Right forelimb (tissue), 1 donor: ENCODE measurements around the gene NAPSA.

Source experiments
- DNase-seq: peaks from one replicate; pipeline ENCODE4 v3.0.0-alpha.2; 2018

The NAPSA gene

GRCh38 chr19:50383852-50384684 lies 18.6 kb upstream of the NAPSA start, which contains the start of gene POLD1:
Gene POLD1 (plus strand): TSS chr19:50384347. CDS start chr19:50398852, 14,505 bp downstream.
- peak; percentile 94 for DNase-seq

GRCh38 chr19:50383001-50383851 lies 17.8 kb upstream of the NAPSA start:
- no peak for DNase-seq

- no peak for DNase-seq
Observed at GRCh38 chr19:50381881-50382729, 16.7 kb upstream of the NAPSA start.

- no peak for DNase-seq
Observed at GRCh38 chr19:50380751-50381151, 15.3 kb upstream of the NAPSA start.

- DNase-seq, result no peak
Observed at GRCh38 chr19:50380137-50380536, 14.7 kb upstream of the NAPSA start.

GRCh38 chr19:50379602-50380001 lies 14.2 kb upstream of the NAPSA start:
- DNase-seq, result no peak

- no peak for DNase-seq
Observed at GRCh38 chr19:50378863-50379236, 13.4 kb upstream of the NAPSA start.

GRCh38 chr19:50378169-50378862 lies 12.9 kb upstream of the NAPSA start:
- DNase-seq, result no peak

GRCh38 chr19:50377517-50377916 lies 12.1 kb upstream of the NAPSA start:
- DNase-seq, result no peak

- DNase-seq, result no peak
Observed at GRCh38 chr19:50377051-50377461, 11.6 kb upstream of the NAPSA start.

GRCh38 chr19:50376166-50377050 lies 11.0 kb upstream of the NAPSA start, which contains the start of gene NR1H2:
Gene NR1H2 (plus strand): TSS chr19:50376457. CDS start chr19:50377606, 1,149 bp downstream.
- peak; percentile 96 for DNase-seq

- DNase-seq, result no peak
Observed at GRCh38 chr19:50371914-50372475, 6.6 kb upstream of the NAPSA start.

- DNase-seq, result peak; percentile 91
Observed at GRCh38 chr19:50368649-50369570, 3.5 kb upstream of the NAPSA start.

- DNase-seq, result no peak
Observed at GRCh38 chr19:50362656-50363424, 2.6 kb downstream of the NAPSA start.

- DNase-seq, result no peak
Observed at GRCh38 chr19:50362030-50362412, 3.4 kb downstream of the NAPSA start.

GRCh38 chr19:50361290-50362029 lies 4.0 kb downstream of the NAPSA start:
- no peak for DNase-seq

GRCh38 chr19:50359328-50359818 lies 6.1 kb downstream of the NAPSA start:
- no peak for DNase-seq
